K562 (cell line): ENCODE measurements around the gene POLR3A. TPM values are rescaled to one million over a fixed set of nuclear protein-coding genes. Genes with fewer than 3 reads are reported as not detected.

Experiments
- BHLHE40 ChIP-seq: IDR thresholded peaks from 2 replicates; pipeline ENCODE4 v1.6.1; 2011; ENCODE audit warnings: low read length, improper control_type of control experiment
- CEBPG ChIP-seq, 3 experiments: fragments of 200-800 bp in 1 of 3; sonication (Bioruptor generic) in 1 of 3; sonication (generic) in 1 of 3; formaldehyde crosslinking in 1 of 3; IDR thresholded peaks in 2 of 3; conservative IDR thresholded peaks in 1 of 3; 2 replicates each; pipeline versions ENCODE4 v1.6.1 to v1.8.0; 2016 to 2022; ENCODE audit warnings: missing compliant biosample characterization in 2 of 3, missing genetic modification characterization in 2 of 3, mild to moderate bottlenecking in 1 of 3, missing genetic modification reagents in 1 of 3
- CLOCK ChIP-seq: fragments of 250-450 bp; sonication (Bioruptor Pico); IDR thresholded peaks from 2 replicates; pipeline ENCODE4 v1.4.0; 2020; ENCODE audit warnings: mild to moderate bottlenecking, moderate library complexity, borderline replicate concordance
- FOXA3 ChIP-seq, 2 experiments: fragments of 450-650 bp in 1 of 2; sonication (generic) in 1 of 2; formaldehyde crosslinking; IDR thresholded peaks in 1 of 2; conservative IDR thresholded peaks in 1 of 2; 2 replicates each; pipeline versions ENCODE4 v1.4.0 to v1.8.0; 2020 to 2022; ENCODE audit warnings: mild to moderate bottlenecking in 2 of 2, missing genetic modification reagents in 1 of 2
- HSF4 ChIP-seq: fragments of 250-450 bp; sonication (Bioruptor Pico); IDR thresholded peaks from 2 replicates; pipeline ENCODE4 v2.1.2; 2022; ENCODE audit warnings: mild to moderate bottlenecking, moderate library complexity, borderline replicate concordance
- KLF6 ChIP-seq: fragments of 250-450 bp; sonication (Bioruptor Pico); IDR thresholded peaks from 2 replicates; pipeline ENCODE4 v1.4.0; 2020; ENCODE audit warnings: mild to moderate bottlenecking, moderate library complexity, borderline replicate concordance
- MGA ChIP-seq: fragments of 450-650 bp; IDR thresholded peaks from 2 replicates; pipeline ENCODE4 v1.6.1; 2016; ENCODE audit warnings: mild to moderate bottlenecking, moderate library complexity
- NR4A1 ChIP-seq, 2 experiments: fragments of 250-450 bp in 1 of 2; fragments of 450-650 bp in 1 of 2; sonication (Bioruptor Pico) in 1 of 2; IDR thresholded peaks; 2 replicates each; pipeline versions ENCODE4 v1.4.0 to v1.6.1; 2016 to 2020; ENCODE audit warnings: mild to moderate bottlenecking in 2 of 2, missing compliant biosample characterization in 1 of 2, missing genetic modification characterization in 1 of 2, moderate library complexity in 1 of 2
- ZNF175 ChIP-seq: fragments of 200-800 bp; sonication (Bioruptor generic); IDR thresholded peaks from 2 replicates; pipeline ENCODE4 v1.6.1; 2016; ENCODE audit warnings: low read depth, mild to moderate bottlenecking, missing genetic modification characterization, missing compliant biosample characterization
- ZNF583 ChIP-seq: fragments of 250-450 bp; sonication (Bioruptor Pico); IDR thresholded peaks from 2 replicates; pipeline ENCODE4 v1.4.0; 2020
- polyA plus RNA-seq, 8 experiments: library from polyadenylated mRNA; depleted of rRNA in 4 of 8; stranded (reverse) in 5 of 8; unstranded in 3 of 8; fragments of >200 nt; fragmentation: Nextera tagmentation in 2 of 8; fragmentation: Illumina TruSeq in 1 of 8; extraction: Ambion mirVana in 2 of 8; extraction: Trizol in 1 of 8; gene quantifications; 2 replicates each; pipeline versions ENCODE4 v1.2.1 to v1.2.3, GENCODE V29; 2011 to 2014; ENCODE audit warnings: inconsistent platforms in 1 of 8, missing spikeins in 1 of 8
- total RNA-seq, 7 experiments: library from RNA; depleted of rRNA in 6 of 7; stranded (reverse); fragments of >200 nt in 6 of 7; fragmentation: Illumina TruSeq in 2 of 7; extraction: Trizol in 2 of 7; gene quantifications; 2 replicates each; pipeline versions ENCODE4 v1.2.1 to v1.2.3, GENCODE V29; 2011 to 2021; ENCODE audit warnings: low replicate concordance in 1 of 7

The POLR3A gene
- total and polyA plus RNA-seq, 9 of the 15 experiments (the other 6 are each of a cell fraction or from before 2014, with no cell fraction given): 14.9 to 37.0 (median 26.7) TPM

- peak; percentile 71 for TF ChIP-seq MGA
- TF ChIP-seq CLOCK (CRISPR knock-in tag): no peak
- peak; percentile 68; the same call in 1 of the 2 replicates for TF ChIP-seq ZNF175 (CRISPR knock-in tag)
- TF ChIP-seq HSF4 (CRISPR knock-in tag): peak; percentile 26; the same call in 1 of the 2 replicates
- TF ChIP-seq KLF6: peak; percentile 33; the same call in 1 of the 2 replicates
- peak; percentile 35; the same call in 1 of the 2 replicates for TF ChIP-seq ZNF583 (CRISPR knock-in tag)
- peak in 1 of 2 experiments; percentile 22; a peak in 1 of 4 replicates for TF ChIP-seq FOXA3 (CRISPR knock-in tag; conservative IDR thresholded peaks at IDR 0.05 in 1 of 2, IDR thresholded peaks at IDR 0.05 in 1 of 2)
- peak; percentile 37 for TF ChIP-seq CEBPG (CRISPR knock-in tag; IDR thresholded peaks at IDR 0.05)
- TF ChIP-seq CEBPG (tag; conservative IDR thresholded peaks at IDR 0.05 in 1 of 2, IDR thresholded peaks at IDR 0.05 in 1 of 2): peak; percentile 66 to 79; a peak in 3 of 4 replicates
- peak; percentile 43; the same call in 1 of the 2 replicates for TF ChIP-seq BHLHE40
- no peak for TF ChIP-seq NR4A1 (CRISPR knock-in tag; IDR thresholded peaks at IDR 0.05)
- TF ChIP-seq NR4A1 (tag; IDR thresholded peaks at IDR 0.05): peak; percentile 48; the same call in 1 of the 2 replicates
Measured at GRCh38 chr10:77939561-77940001, 89.7 kb downstream of the POLR3A start (continued).
